ENCODE results near the gene LMNTD2.

The LMNTD2 gene

GRCh38 chr11:533586-534395 is 26.7 kb downstream of the LMNTD2 start:
- TF ChIP-seq CTCF (IDR thresholded peaks at IDR 0.05; ENCODE audit: insufficient read depth, low read length) = no peak
- no peak for TF ChIP-seq POLR2AphosphoS5 (IDR thresholded peaks at IDR 0.05; ENCODE audit: low read depth)
- TF ChIP-seq GABPA (IDR thresholded peaks at IDR 0.05; ENCODE audit: low read depth) = no peak
- TF ChIP-seq SPI1 (IDR thresholded peaks at IDR 0.05; ENCODE audit: borderline replicate concordance, low read depth) = no peak
- no peak for TF ChIP-seq REST (IDR thresholded peaks at IDR 0.05; ENCODE audit: insufficient replicate concordance, low read depth)
- no peak for DNase-seq (ENCODE audit: low read depth in 1 of 2, low spot score in 1 of 2)
- Histone ChIP-seq H3K27me3 (ENCODE audit: insufficient read depth, poor library complexity, severe bottlenecking) (no peaks in the 10 kb centered on the region), H3K4me3 (replicated peaks; ENCODE audit: insufficient read depth, low read length) (peak overlapping the region; percentile 84; the same call in 1 of the 2 replicates), H3K27ac (replicated peaks) (no peak overlapping the region)

GRCh38 chr11:532986-533585 is 27.5 kb downstream of the LMNTD2 start:
- TF ChIP-seq REST (IDR thresholded peaks at IDR 0.05; ENCODE audit: insufficient replicate concordance, low read depth) = no peak
- H3K27ac ChIP-seq (replicated peaks) = no peak overlapping the region
- no peak for DNase-seq (ENCODE audit: low read depth in 1 of 2, low spot score in 1 of 2)
- no peak overlapping the region for H3K4me3 ChIP-seq (replicated peaks; ENCODE audit: insufficient read depth, low read length)
- no peaks in the 10 kb centered on the region for H3K27me3 ChIP-seq (ENCODE audit: insufficient read depth, poor library complexity, severe bottlenecking)

- no peak overlapping the region for H3K27ac ChIP-seq (replicated peaks)
- H3K27me3 ChIP-seq (ENCODE audit: insufficient read depth, poor library complexity, severe bottlenecking) = no peaks in the 10 kb centered on the region
- no peak for TF ChIP-seq GABPA (IDR thresholded peaks at IDR 0.05; ENCODE audit: low read depth)
- no peak for TF ChIP-seq POLR2AphosphoS5 (IDR thresholded peaks at IDR 0.05; ENCODE audit: low read depth)
- TF ChIP-seq CTCF (IDR thresholded peaks at IDR 0.05; ENCODE audit: insufficient read depth, low read length) = no peak
- TF ChIP-seq REST (IDR thresholded peaks at IDR 0.05; ENCODE audit: insufficient replicate concordance, low read depth) = no peak
- no peak for TF ChIP-seq SPI1 (IDR thresholded peaks at IDR 0.05; ENCODE audit: borderline replicate concordance, low read depth)
- no peak for DNase-seq (ENCODE audit: low read depth in 1 of 2, low spot score in 1 of 2)
- no peak overlapping the region for H3K4me3 ChIP-seq (replicated peaks; ENCODE audit: insufficient read depth, low read length)
Observed at GRCh38 chr11:532527-532985, 28.0 kb downstream of the LMNTD2 start.
